ENCODE results near the gene PRR30.

The PRR30 gene

GRCh38 chr2:27159271-27159670 lies 20.1 kb upstream of the PRR30 start:
- Histone ChIP-seq H2AFZ (ENCODE audit: insufficient read depth, low read length, poor library complexity) (no peak overlapping the region), H3K27ac (ENCODE audit: low read depth, low read length) (no peak overlapping the region), H4K12ac (ENCODE audit: low read depth, low read length) (no peak overlapping the region), H3K23ac (ENCODE audit: low read length) (no peak overlapping the region), H3K79me1 (ENCODE audit: low read length) (no peaks in the 10 kb centered on the region), H2BK12ac (ENCODE audit: low read length) (no peak overlapping the region), H3K4me1 (ENCODE audit: control insufficient read depth in 1 of 2, insufficient read depth in 2 of 2, low read length in 2 of 2) (no peaks in the 10 kb centered on the region), H3K14ac (ENCODE audit: low read length) (no peak overlapping the region), H3K9me3 (ENCODE audit: insufficient read depth, low read depth, low read length) (no peaks in the 10 kb centered on the region), H2BK5ac (ENCODE audit: low read depth, low read length, poor library complexity) (no peak overlapping the region), H2AK5ac (ENCODE audit: low read length) (no peak overlapping the region), H4K8ac (ENCODE audit: low read depth, low read length) (no peak overlapping the region), H3K36me3 (ENCODE audit: control insufficient read depth in 1 of 2, insufficient read depth in 2 of 2, low read length in 2 of 2) (no peaks in the 10 kb centered on the region), H4K91ac (ENCODE audit: low read depth, low read length) (no peak overlapping the region), H3K9ac (ENCODE audit: low read length) (no peak overlapping the region), H3K4me3 (ENCODE audit: low read depth, low read length) (no peak overlapping the region), H3K18ac (ENCODE audit: low read length) (no peak overlapping the region), H2BK120ac (ENCODE audit: insufficient read depth, low read length, poor library complexity) (no peak overlapping the region), H3K27me3 (ENCODE audit: insufficient read depth, low read length) (no peaks in the 10 kb centered on the region), H3K79me2 (ENCODE audit: control insufficient read depth, insufficient read depth, low read length, poor library complexity) (no peaks in the 10 kb centered on the region), H3K4ac (ENCODE audit: low read depth, low read length) (no peak overlapping the region), H3K4me2 (ENCODE audit: low read length) (no peak overlapping the region)
- no CpG with 5 or more reads among the region's 6 CpGs for WGBS (ENCODE audit: extremely low coverage, insufficient coverage, insufficient read length)
- no peak for DNase-seq

DNA sequence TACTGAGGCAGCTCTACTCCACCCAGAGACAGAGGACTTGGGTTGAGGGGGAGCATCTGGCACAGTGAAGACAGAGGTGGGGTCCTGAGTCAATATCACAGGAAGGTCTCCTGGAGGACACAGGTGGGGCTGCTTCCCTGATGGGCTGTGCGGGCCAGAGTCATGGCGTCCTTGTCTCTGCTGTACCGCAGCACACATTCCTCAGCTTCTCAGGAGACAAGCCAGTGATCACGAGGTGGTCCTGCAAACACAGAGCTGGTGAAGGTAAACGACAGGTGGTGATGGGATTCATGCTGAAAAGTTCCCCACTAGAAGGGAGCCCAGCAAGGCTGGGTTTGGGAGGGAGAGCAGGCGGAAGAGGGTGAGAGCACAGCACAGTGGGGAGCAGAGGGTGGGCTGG lies 19.3 kb upstream of the PRR30 start:
- H2BK12ac ChIP-seq (ENCODE audit: low read length), result no peak overlapping the region
- H3K14ac ChIP-seq (ENCODE audit: low read length), result no peak overlapping the region
- H2AK5ac ChIP-seq (ENCODE audit: low read length), result no peak overlapping the region
- H3K9me3 ChIP-seq (ENCODE audit: insufficient read depth, low read depth, low read length), result no peaks in the 10 kb centered on the region
- WGBS (ENCODE audit: extremely low coverage, insufficient coverage, insufficient read length), result no CpG with 5 or more reads among the region's 6 CpGs
- H3K18ac ChIP-seq (ENCODE audit: low read length), result no peak overlapping the region
- H3K4ac ChIP-seq (ENCODE audit: low read depth, low read length), result no peak overlapping the region
- H4K8ac ChIP-seq (ENCODE audit: low read depth, low read length), result no peak overlapping the region
- H2BK5ac ChIP-seq (ENCODE audit: low read depth, low read length, poor library complexity), result no peak overlapping the region
- H4K12ac ChIP-seq (ENCODE audit: low read depth, low read length), result no peak overlapping the region
- H3K79me1 ChIP-seq (ENCODE audit: low read length), result no peaks in the 10 kb centered on the region
- no peak overlapping the region for H3K27ac ChIP-seq (ENCODE audit: low read depth, low read length)
- no peak for DNase-seq
- no peak overlapping the region for H3K23ac ChIP-seq (ENCODE audit: low read length)
- H3K9ac ChIP-seq (ENCODE audit: low read length), result no peak overlapping the region
- H4K91ac ChIP-seq (ENCODE audit: low read depth, low read length), result no peak overlapping the region
- H3K36me3 ChIP-seq (ENCODE audit: control insufficient read depth in 1 of 2, insufficient read depth in 2 of 2, low read length in 2 of 2), result no peaks in the 10 kb centered on the region
- no peak overlapping the region for H2BK120ac ChIP-seq (ENCODE audit: insufficient read depth, low read length, poor library complexity)
- no peaks in the 10 kb centered on the region for H3K4me1 ChIP-seq (ENCODE audit: control insufficient read depth in 1 of 2, insufficient read depth in 2 of 2, low read length in 2 of 2)
- no peak overlapping the region for H3K4me3 ChIP-seq (ENCODE audit: low read depth, low read length)
- no peak overlapping the region for H3K4me2 ChIP-seq (ENCODE audit: low read length)
- H3K79me2 ChIP-seq (ENCODE audit: control insufficient read depth, insufficient read depth, low read length, poor library complexity), result no peaks in the 10 kb centered on the region
- no peak overlapping the region for H2AFZ ChIP-seq (ENCODE audit: insufficient read depth, low read length, poor library complexity)
- H3K27me3 ChIP-seq (ENCODE audit: insufficient read depth, low read length), result no peaks in the 10 kb centered on the region

DNA sequence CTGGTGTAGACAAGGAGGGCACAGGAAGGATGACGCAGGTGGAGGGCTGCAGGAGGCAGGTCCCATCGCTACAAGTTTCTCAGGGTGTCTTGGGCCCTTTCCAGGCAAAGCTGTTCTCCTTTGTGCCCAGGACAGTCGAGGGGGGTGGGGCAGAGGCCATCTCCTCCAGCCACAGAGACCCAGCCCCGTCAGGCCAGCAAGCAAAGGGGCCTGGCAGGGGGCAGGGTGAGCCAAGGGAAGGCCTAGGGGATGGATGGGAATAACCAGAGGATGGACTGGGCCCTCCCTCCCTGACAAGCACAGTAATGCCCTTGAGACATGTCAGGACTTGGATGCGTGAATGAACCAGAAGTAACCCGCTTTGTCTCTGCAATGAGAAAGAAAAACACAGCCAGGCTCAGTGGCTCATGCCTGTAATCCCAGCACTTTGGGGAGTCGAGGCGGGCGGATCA lies 15.9 kb upstream of the PRR30 start:
- H2AFZ ChIP-seq (ENCODE audit: insufficient read depth, low read length, poor library complexity), result no peak overlapping the region
- no peak overlapping the region for H2AK5ac ChIP-seq (ENCODE audit: low read length)
- H3K79me1 ChIP-seq (ENCODE audit: low read length), result no peaks in the 10 kb centered on the region
- H3K18ac ChIP-seq (ENCODE audit: low read length), result no peak overlapping the region
- H3K23ac ChIP-seq (ENCODE audit: low read length), result no peak overlapping the region
- H3K14ac ChIP-seq (ENCODE audit: low read length), result no peak overlapping the region
- H3K4me3 ChIP-seq (ENCODE audit: low read depth, low read length), result no peak overlapping the region
- no peak overlapping the region for H3K4me2 ChIP-seq (ENCODE audit: low read length)
- H3K9ac ChIP-seq (ENCODE audit: low read length), result no peak overlapping the region
- peaks cover 0 to 4% of the 10 kb centered on the region in 2 experiments for H3K4me1 ChIP-seq (ENCODE audit: control insufficient read depth in 1 of 2, insufficient read depth in 2 of 2, low read length in 2 of 2)
- H3K9me3 ChIP-seq (ENCODE audit: insufficient read depth, low read depth, low read length), result no peaks in the 10 kb centered on the region
- H4K12ac ChIP-seq (ENCODE audit: low read depth, low read length), result no peak overlapping the region
- H3K36me3 ChIP-seq (ENCODE audit: control insufficient read depth in 1 of 2, insufficient read depth in 2 of 2, low read length in 2 of 2), result no peaks in the 10 kb centered on the region
- no peak overlapping the region for H3K4ac ChIP-seq (ENCODE audit: low read depth, low read length)
- H3K27ac ChIP-seq (ENCODE audit: low read depth, low read length), result no peak overlapping the region
- no peaks in the 10 kb centered on the region for H3K79me2 ChIP-seq (ENCODE audit: control insufficient read depth, insufficient read depth, low read length, poor library complexity)
- no peak overlapping the region for H2BK120ac ChIP-seq (ENCODE audit: insufficient read depth, low read length, poor library complexity)
- no peak for DNase-seq
- no peaks in the 10 kb centered on the region for H3K27me3 ChIP-seq (ENCODE audit: insufficient read depth, low read length)
- no peak overlapping the region for H4K91ac ChIP-seq (ENCODE audit: low read depth, low read length)
- H2BK5ac ChIP-seq (ENCODE audit: low read depth, low read length, poor library complexity), result no peak overlapping the region
- no peak overlapping the region for H2BK12ac ChIP-seq (ENCODE audit: low read length)
- no CpG with 5 or more reads among the region's 9 CpGs for WGBS (ENCODE audit: extremely low coverage, insufficient coverage, insufficient read length)
- H4K8ac ChIP-seq (ENCODE audit: low read depth, low read length), result no peak overlapping the region

- H2AK5ac ChIP-seq (ENCODE audit: low read length), result no peak overlapping the region
- H3K18ac ChIP-seq (ENCODE audit: low read length), result no peak overlapping the region
- no peak overlapping the region for H3K23ac ChIP-seq (ENCODE audit: low read length)
- H3K27me3 ChIP-seq (ENCODE audit: insufficient read depth, low read length), result no peaks in the 10 kb centered on the region
- no peak overlapping the region for H2BK5ac ChIP-seq (ENCODE audit: low read depth, low read length, poor library complexity)
- no peak overlapping the region for H4K8ac ChIP-seq (ENCODE audit: low read depth, low read length)
- no peak overlapping the region for H3K4ac ChIP-seq (ENCODE audit: low read depth, low read length)
- no peaks in the 10 kb centered on the region for H3K79me2 ChIP-seq (ENCODE audit: control insufficient read depth, insufficient read depth, low read length, poor library complexity)
- no peak overlapping the region for H2AFZ ChIP-seq (ENCODE audit: insufficient read depth, low read length, poor library complexity)
- no CpG with 5 or more reads among the region's 6 CpGs for WGBS (ENCODE audit: extremely low coverage, insufficient coverage, insufficient read length)
- no peak overlapping the region for H3K9ac ChIP-seq (ENCODE audit: low read length)
- no peak overlapping the region for H3K14ac ChIP-seq (ENCODE audit: low read length)
- H3K9me3 ChIP-seq (ENCODE audit: insufficient read depth, low read depth, low read length), result no peaks in the 10 kb centered on the region
- no peak overlapping the region for H2BK12ac ChIP-seq (ENCODE audit: low read length)
- no peaks in the 10 kb centered on the region for H3K36me3 ChIP-seq (ENCODE audit: control insufficient read depth in 1 of 2, insufficient read depth in 2 of 2, low read length in 2 of 2)
- H4K91ac ChIP-seq (ENCODE audit: low read depth, low read length), result no peak overlapping the region
- H3K4me1 ChIP-seq (ENCODE audit: control insufficient read depth in 1 of 2, insufficient read depth in 2 of 2, low read length in 2 of 2), result peaks cover 0 to 4% of the 10 kb centered on the region in 2 experiments
- no peak overlapping the region for H3K4me2 ChIP-seq (ENCODE audit: low read length)
- H3K27ac ChIP-seq (ENCODE audit: low read depth, low read length), result no peak overlapping the region
- H3K79me1 ChIP-seq (ENCODE audit: low read length), result no peaks in the 10 kb centered on the region
- DNase-seq, result no peak
- no peak overlapping the region for H4K12ac ChIP-seq (ENCODE audit: low read depth, low read length)
- no peak overlapping the region for H3K4me3 ChIP-seq (ENCODE audit: low read depth, low read length)
- H2BK120ac ChIP-seq (ENCODE audit: insufficient read depth, low read length, poor library complexity), result no peak overlapping the region
Measured at GRCh38 chr2:27154488-27154887, 15.3 kb upstream of the PRR30 start.
